ENCODE measurements around the gene CST7.

Gene CST7

DNA sequence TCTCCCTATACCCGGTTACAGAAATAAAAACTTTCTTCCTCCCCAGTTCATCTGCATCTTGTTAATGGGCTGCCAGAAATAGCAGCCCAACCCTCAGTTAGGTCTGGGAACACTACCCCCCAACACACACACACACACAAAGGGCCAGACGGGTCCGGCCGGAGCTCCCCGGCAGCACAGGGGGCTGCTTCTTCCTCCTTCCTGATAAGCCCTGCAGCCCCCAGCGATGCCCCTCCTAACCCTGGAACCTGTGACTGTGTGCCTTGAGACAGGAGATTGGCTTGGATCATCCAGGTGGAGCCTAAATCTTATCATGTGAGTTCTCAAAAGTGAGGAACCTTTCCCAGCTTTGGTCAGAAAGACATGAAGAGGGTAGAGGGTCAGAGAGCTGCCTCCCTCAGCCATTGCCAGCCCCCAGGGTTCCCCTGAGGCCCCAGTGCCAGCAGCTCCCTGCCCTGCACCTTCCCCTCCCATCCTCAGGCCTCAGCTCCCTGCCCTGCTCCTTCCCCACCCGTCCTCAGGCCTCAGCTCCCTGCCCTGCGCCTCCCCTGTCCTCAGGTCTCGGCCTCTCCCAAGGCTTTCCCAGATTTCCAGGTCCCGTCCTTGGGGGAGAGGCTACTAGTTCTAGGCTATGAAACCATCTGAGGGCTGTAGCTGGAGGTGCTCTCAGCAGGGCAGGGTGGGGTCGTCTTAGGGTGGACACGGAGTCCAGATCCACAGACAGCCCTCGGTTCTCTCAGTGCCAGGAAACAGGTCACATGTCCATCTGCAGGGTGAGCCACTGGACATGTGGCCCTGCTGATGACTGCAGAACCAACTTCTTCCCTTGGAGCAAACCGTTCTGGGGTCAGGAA lies 34.5 kb upstream of the CST7 start:
- H3K36me3 ChIP-seq (replicated peaks; ENCODE audit: insufficient read depth, low read length) = no peaks in the 10 kb centered on the region
- H3F3A ChIP-seq (ENCODE audit: insufficient read depth, low read length) = no peaks in the 10 kb centered on the region
- H3K9me2 ChIP-seq (replicated peaks; ENCODE audit: insufficient read depth, low read length) = no peaks in the 10 kb centered on the region
- TF ChIP-seq EZH2phosphoT487 (IDR thresholded peaks at IDR 0.05; ENCODE audit: low read length) (no peak), EZH2 (optimal IDR thresholded peaks at IDR 0.05; ENCODE audit: low read depth, low read length) (no peak), CTCF (IDR thresholded peaks at IDR 0.05; ENCODE audit: low read length) (no peak)
- no peak overlapping the region for H3K4me2 ChIP-seq (ENCODE audit: low read depth, low read length)
- no peaks in the 10 kb centered on the region for H3K79me2 ChIP-seq (ENCODE audit: low read length)
- no peaks in the 10 kb centered on the region for H4K20me1 ChIP-seq (ENCODE audit: insufficient read depth, low read length)
- no peak overlapping the region for H3K9ac ChIP-seq (ENCODE audit: low read length)
- H3K4me3 ChIP-seq (ENCODE audit: low read length) = no peak overlapping the region
- no peaks in the 10 kb centered on the region for H3K9me3 ChIP-seq (replicated peaks; ENCODE audit: insufficient read depth, low read length)
- H3K27ac ChIP-seq (ENCODE audit: low read length) = no peak overlapping the region
- H3K27me3 ChIP-seq (replicated peaks; ENCODE audit: insufficient read depth, low read length) = no peaks in the 10 kb centered on the region
- peaks cover 14% of the 10 kb centered on the region for H3K4me1 ChIP-seq (ENCODE audit: low read length)
- DNase-seq = no peak
- H2AFZ ChIP-seq (ENCODE audit: low read length) = no peak overlapping the region

- Histone ChIP-seq H3K4me1 (ENCODE audit: low read length) (peaks cover 17% of the 10 kb centered on the region), H3K9ac (ENCODE audit: low read length) (no peak overlapping the region), H3K4me3 (ENCODE audit: low read length) (no peak overlapping the region), H3K79me2 (ENCODE audit: low read length) (no peaks in the 10 kb centered on the region), H3K9me3 (replicated peaks; ENCODE audit: insufficient read depth, low read length) (no peaks in the 10 kb centered on the region), H3K9me2 (replicated peaks; ENCODE audit: insufficient read depth, low read length) (no peaks in the 10 kb centered on the region), H3K4me2 (ENCODE audit: low read depth, low read length) (no peak overlapping the region), H4K20me1 (ENCODE audit: insufficient read depth, low read length) (no peaks in the 10 kb centered on the region), H3K27ac (ENCODE audit: low read length) (no peak overlapping the region), H2AFZ (ENCODE audit: low read length) (no peak overlapping the region), H3K36me3 (replicated peaks; ENCODE audit: insufficient read depth, low read length) (no peaks in the 10 kb centered on the region), H3K27me3 (replicated peaks; ENCODE audit: insufficient read depth, low read length) (no peaks in the 10 kb centered on the region), H3F3A (ENCODE audit: insufficient read depth, low read length) (no peaks in the 10 kb centered on the region)
- DNase-seq = no peak
- TF ChIP-seq CTCF (IDR thresholded peaks at IDR 0.05; ENCODE audit: low read length) (no peak), EZH2phosphoT487 (IDR thresholded peaks at IDR 0.05; ENCODE audit: low read length) (no peak), EZH2 (optimal IDR thresholded peaks at IDR 0.05; ENCODE audit: low read depth, low read length) (no peak)
Observed at GRCh38 chr20:24915440-24915839, 33.6 kb upstream of the CST7 start.

DNA sequence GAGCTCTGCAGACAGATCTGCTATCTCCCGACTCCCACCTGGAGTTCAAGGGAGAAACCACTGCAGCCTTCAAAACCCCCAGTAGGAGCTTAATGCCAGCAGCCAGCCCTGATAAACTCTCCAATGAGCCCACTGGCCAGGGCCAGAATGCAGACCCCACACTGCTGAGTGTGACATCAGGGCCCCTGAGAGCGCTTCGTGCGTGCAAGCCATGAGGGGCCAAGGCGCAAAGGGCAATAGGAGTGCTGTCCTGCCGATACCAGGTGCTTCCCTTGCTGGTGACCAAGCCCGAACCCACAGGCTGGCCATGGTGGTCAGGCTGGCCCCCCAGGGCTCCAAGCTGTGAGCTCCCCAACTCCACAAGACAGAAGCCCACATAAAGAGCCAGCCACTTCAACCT lies 33.2 kb upstream of the CST7 start:
- TF ChIP-seq EZH2 (optimal IDR thresholded peaks at IDR 0.05; ENCODE audit: low read depth, low read length) (no peak), CTCF (IDR thresholded peaks at IDR 0.05; ENCODE audit: low read length) (no peak), EZH2phosphoT487 (IDR thresholded peaks at IDR 0.05; ENCODE audit: low read length) (no peak)

More for the DNA sequence above, 33.2 kb upstream of the CST7 start:
- Histone ChIP-seq H2AFZ (ENCODE audit: low read length) (no peak overlapping the region), H3K9ac (ENCODE audit: low read length) (no peak overlapping the region), H4K20me1 (ENCODE audit: insufficient read depth, low read length) (no peaks in the 10 kb centered on the region), H3K4me1 (ENCODE audit: low read length) (peaks cover 17% of the 10 kb centered on the region), H3K79me2 (ENCODE audit: low read length) (no peaks in the 10 kb centered on the region), H3K9me3 (replicated peaks; ENCODE audit: insufficient read depth, low read length) (no peaks in the 10 kb centered on the region), H3F3A (ENCODE audit: insufficient read depth, low read length) (no peaks in the 10 kb centered on the region), H3K4me2 (ENCODE audit: low read depth, low read length) (no peak overlapping the region), H3K27me3 (replicated peaks; ENCODE audit: insufficient read depth, low read length) (no peaks in the 10 kb centered on the region), H3K27ac (ENCODE audit: low read length) (no peak overlapping the region), H3K4me3 (ENCODE audit: low read length) (no peak overlapping the region), H3K9me2 (replicated peaks; ENCODE audit: insufficient read depth, low read length) (no peaks in the 10 kb centered on the region), H3K36me3 (replicated peaks; ENCODE audit: insufficient read depth, low read length) (no peaks in the 10 kb centered on the region)
- DNase-seq = no peak
